ENCODE results near the gene GPR180.

GRCh38 chr13:94636942-94637578, 35.4 kb downstream of the GPR180 start:
- TF ChIP-seq RAD21 (IDR thresholded peaks at IDR 0.05; ENCODE audit: low read depth), result no peak
- no peak for TF ChIP-seq CEBPB (IDR thresholded peaks at IDR 0.05)
- TF ChIP-seq EGR1 (IDR thresholded peaks at IDR 0.05), result no peak
- no peak for TF ChIP-seq TAF1 (IDR thresholded peaks at IDR 0.05; ENCODE audit: low read depth)
- no peak for TF ChIP-seq CREB1 (IDR thresholded peaks at IDR 0.05; ENCODE audit: low read depth)
- TF ChIP-seq, protein P1, sequence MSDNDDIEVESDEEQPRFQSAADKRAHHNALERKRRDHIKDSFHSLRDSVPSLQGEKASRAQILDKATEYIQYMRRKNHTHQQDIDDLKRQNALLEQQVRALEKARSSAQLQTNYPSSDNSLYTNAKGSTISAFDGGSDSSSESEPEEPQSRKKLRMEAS (IDR thresholded peaks at IDR 0.05), result no peak
- no peak for TF ChIP-seq TCF12 (IDR thresholded peaks at IDR 0.05; ENCODE audit: low read depth)
- no peak for TF ChIP-seq TEAD4 (IDR thresholded peaks at IDR 0.05)
- TF ChIP-seq EP300 (IDR thresholded peaks at IDR 0.05; ENCODE audit: borderline replicate concordance), result no peak
- TF ChIP-seq YY1 (IDR thresholded peaks at IDR 0.05; ENCODE audit: low read depth), result no peak
- no peak for TF ChIP-seq FOXM1 (IDR thresholded peaks at IDR 0.05; ENCODE audit: borderline replicate concordance, low read depth)
- no peak for TF ChIP-seq USF1 (IDR thresholded peaks at IDR 0.05)
- TF ChIP-seq, protein P2, sequence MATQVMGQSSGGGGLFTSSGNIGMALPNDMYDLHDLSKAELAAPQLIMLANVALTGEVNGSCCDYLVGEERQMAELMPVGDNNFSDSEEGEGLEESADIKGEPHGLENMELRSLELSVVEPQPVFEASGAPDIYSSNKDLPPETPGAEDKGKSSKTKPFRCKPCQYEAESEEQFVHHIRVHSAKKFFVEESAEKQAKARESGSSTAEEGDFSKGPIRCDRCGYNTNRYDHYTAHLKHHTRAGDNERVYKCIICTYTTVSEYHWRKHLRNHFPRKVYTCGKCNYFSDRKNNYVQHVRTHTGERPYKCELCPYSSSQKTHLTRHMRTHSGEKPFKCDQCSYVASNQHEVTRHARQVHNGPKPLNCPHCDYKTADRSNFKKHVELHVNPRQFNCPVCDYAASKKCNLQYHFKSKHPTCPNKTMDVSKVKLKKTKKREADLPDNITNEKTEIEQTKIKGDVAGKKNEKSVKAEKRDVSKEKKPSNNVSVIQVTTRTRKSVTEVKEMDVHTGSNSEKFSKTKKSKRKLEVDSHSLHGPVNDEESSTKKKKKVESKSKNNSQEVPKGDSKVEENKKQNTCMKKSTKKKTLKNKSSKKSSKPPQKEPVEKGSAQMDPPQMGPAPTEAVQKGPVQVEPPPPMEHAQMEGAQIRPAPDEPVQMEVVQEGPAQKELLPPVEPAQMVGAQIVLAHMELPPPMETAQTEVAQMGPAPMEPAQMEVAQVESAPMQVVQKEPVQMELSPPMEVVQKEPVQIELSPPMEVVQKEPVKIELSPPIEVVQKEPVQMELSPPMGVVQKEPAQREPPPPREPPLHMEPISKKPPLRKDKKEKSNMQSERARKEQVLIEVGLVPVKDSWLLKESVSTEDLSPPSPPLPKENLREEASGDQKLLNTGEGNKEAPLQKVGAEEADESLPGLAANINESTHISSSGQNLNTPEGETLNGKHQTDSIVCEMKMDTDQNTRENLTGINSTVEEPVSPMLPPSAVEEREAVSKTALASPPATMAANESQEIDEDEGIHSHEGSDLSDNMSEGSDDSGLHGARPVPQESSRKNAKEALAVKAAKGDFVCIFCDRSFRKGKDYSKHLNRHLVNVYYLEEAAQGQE (IDR thresholded peaks at IDR 0.05; ENCODE audit: low read depth), result no peak

Data from Ishikawa (cell line).